Sigmoid colon (tissue), 7 donors: ENCODE data around the gene CAPN5. TPM values are rescaled to one million over a fixed set of nuclear protein-coding genes. Genes with fewer than 3 reads are reported as not detected.

Source experiments
- DNase-seq: peaks from one replicate; pipeline ENCODE4 v3.0.0-alpha.2; 2019
- H3K27ac ChIP-seq, 4 donors: fragments of 200-600 bp; sonication (generic); one replicate each; pipeline ENCODE4 v1.5.1; 2016 to 2019; ENCODE audit warnings: mild to moderate bottlenecking in 1 of 4
- H3K27me3 ChIP-seq, 3 donors: fragments of 200-600 bp; sonication (generic); one replicate each; pipeline ENCODE4 v1.5.1; 2019; ENCODE audit warnings: mild to moderate bottlenecking in 1 of 3
- H3K36me3 ChIP-seq, 4 donors: fragments of 200-600 bp; sonication (generic); one replicate each; pipeline ENCODE4 v1.5.1; 2016 to 2019
- H3K4me1 ChIP-seq, 4 donors: fragments of 200-600 bp; sonication (generic); one replicate each; pipeline ENCODE4 v1.5.1; 2017 to 2019
- H3K4me3 ChIP-seq, 4 donors: fragments of 200-600 bp; sonication (generic); one replicate each; pipeline ENCODE4 v1.5.1; 2017 to 2019; ENCODE audit warnings: mild to moderate bottlenecking in 2 of 4, moderate library complexity in 1 of 4
- H3K9me3 ChIP-seq, 4 donors: fragments of 200-600 bp in 3 of 4; sonication (generic) in 3 of 4; one replicate each; pipeline versions ENCODE4 v1.5.1 to v1.6.1; 2013 to 2019
- CTCF ChIP-seq, 4 experiments: fragments of 450-650 bp in 3 of 4; fragments of 200-600 bp in 1 of 4; IDR thresholded peaks; one replicate each; pipeline ENCODE4 v1.5.1; 2016 to 2019; ENCODE audit warnings: antibody characterized with exemption in 4 of 4, mild to moderate bottlenecking in 3 of 4, moderate library complexity in 2 of 4
- EP300 ChIP-seq, 4 donors: sonication (generic); formaldehyde crosslinking; IDR thresholded peaks; one replicate each; pipeline ENCODE4 v1.6.1; 2017; ENCODE audit warnings: antibody characterized with exemption in 4 of 4
- POLR2A ChIP-seq, 2 donors: fragments of 450-650 bp; IDR thresholded peaks; one replicate each; pipeline ENCODE4 v1.6.1; 2016; ENCODE audit warnings: antibody characterized with exemption in 2 of 2, mild to moderate bottlenecking in 2 of 2, moderate library complexity in 2 of 2
- POLR2AphosphoS5 ChIP-seq, 4 donors: sonication (generic); formaldehyde crosslinking; IDR thresholded peaks; one replicate each; pipeline ENCODE4 v1.6.1; 2017; ENCODE audit warnings: antibody characterized with exemption in 4 of 4
- WGBS, 2 donors: extraction: QIAGEN DNeasy Blood & Tissue Kit; methylation state at CpG; one replicate each; pipeline ENCODE4 v1.1.7; 2013; 5-methylcytosine and 5-hydroxymethylcytosine counted together
- intact Hi-C: fragments of 100-400 bp; cut with DNase I; formaldehyde crosslinking; loops from one replicate; pipeline ENCODE4 v1.15.1; 2023
- polyA plus RNA-seq, 3 donors: library from polyadenylated mRNA; stranded (reverse); fragments of 200-250 nt; gene quantifications; one replicate each; pipeline ENCODE4 v1.2.3, GENCODE V29; 2013
- total RNA-seq, 4 donors: library from RNA; depleted of rRNA; stranded (reverse); fragments of >200 nt; gene quantifications; one replicate each; pipeline ENCODE4 v1.1.0, GENCODE V29; 2016
- donor health status: healthy with polysubstance abuse.
- donor health status: Bipolar disorder and iron deficiency.
- donor health status: healthy.

Gene CAPN5
- total and polyA plus RNA-seq, 7 donors: 4.1 to 110 (median 12.5) TPM

DNA sequence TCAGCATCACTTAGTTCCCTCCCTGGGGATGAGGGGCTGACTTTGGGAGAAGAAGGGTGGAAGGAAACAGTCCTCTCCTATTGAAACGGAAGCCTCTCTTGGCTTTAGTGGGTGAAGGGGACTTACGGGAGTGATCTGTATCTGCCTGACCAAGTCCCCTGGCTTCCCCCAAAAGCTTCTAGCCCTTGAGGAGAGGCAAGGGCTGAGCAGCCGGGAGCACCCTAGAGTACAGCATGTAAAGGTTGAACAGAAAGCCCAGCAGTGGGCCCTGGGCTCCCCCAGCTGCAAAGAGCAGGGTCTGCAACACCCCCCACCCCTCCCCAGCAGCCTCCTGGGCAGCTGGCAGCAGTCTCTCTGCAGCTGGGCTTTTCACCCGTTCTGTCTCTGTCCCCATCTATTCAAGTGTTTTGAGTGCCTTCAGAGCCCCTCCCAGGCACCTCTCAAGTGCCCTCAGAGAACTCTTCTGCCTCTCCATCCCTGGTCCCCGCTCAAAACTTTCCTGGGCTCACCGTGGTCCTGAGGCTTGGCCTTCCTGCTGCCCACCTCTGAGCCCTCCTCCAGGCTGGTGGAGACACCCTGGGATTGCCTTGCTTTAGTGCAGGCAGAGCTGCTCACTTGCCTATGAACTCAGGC, 2.7 kb downstream of the CAPN5 start:
- intact Hi-C loops: loop anchor here (10.0 kb wide), 2 partner anchors 405 to 625 kb away; partner anchors contain the start of genes EMSY and PAK1
- Histone ChIP-seq H3K9me3 (no peaks in the 10 kb centered on the region), H3K27me3 (no peaks in the 10 kb centered on the region), H3K4me3 (no peak overlapping the region), H3K36me3 (no peaks in the 10 kb centered on the region), H3K4me1 (peaks cover 0 to 55% (median 53%) of the 10 kb centered on the region in 4 donors), H3K27ac (no peak overlapping the region)
- peak; percentile 54 for DNase-seq
- WGBS, 2 donors: 61 to 77% methylated on average over 6 of the region's 6 CpGs
- no peak for TF ChIP-seq POLR2A (IDR thresholded peaks at IDR 0.05)

GRCh38 chr11:77069969-77070582, 3.3 kb downstream of the CAPN5 start:
- no peak for DNase-seq
- 84 to 89% methylated on average over 8 of the region's 8 CpGs for WGBS, 2 donors
- Histone ChIP-seq H3K4me3 (no peak overlapping the region), H3K36me3 (no peaks in the 10 kb centered on the region), H3K27ac (no peak overlapping the region), H3K4me1 (peaks cover 0 to 62% (median 57%) of the 10 kb centered on the region in 4 donors), H3K9me3 (no peaks in the 10 kb centered on the region), H3K27me3 (no peaks in the 10 kb centered on the region)
- TF ChIP-seq POLR2A (IDR thresholded peaks at IDR 0.05): no peak
- TF ChIP-seq EP300 (IDR thresholded peaks at IDR 0.05): no peak
- TF ChIP-seq POLR2AphosphoS5 (IDR thresholded peaks at IDR 0.05): no peak
- no peak for TF ChIP-seq CTCF (IDR thresholded peaks at IDR 0.05)
- intact Hi-C loops: loop anchor here (10.0 kb wide), 2 partner anchors 405 to 625 kb away; partner anchors contain the start of genes EMSY and PAK1

DNA sequence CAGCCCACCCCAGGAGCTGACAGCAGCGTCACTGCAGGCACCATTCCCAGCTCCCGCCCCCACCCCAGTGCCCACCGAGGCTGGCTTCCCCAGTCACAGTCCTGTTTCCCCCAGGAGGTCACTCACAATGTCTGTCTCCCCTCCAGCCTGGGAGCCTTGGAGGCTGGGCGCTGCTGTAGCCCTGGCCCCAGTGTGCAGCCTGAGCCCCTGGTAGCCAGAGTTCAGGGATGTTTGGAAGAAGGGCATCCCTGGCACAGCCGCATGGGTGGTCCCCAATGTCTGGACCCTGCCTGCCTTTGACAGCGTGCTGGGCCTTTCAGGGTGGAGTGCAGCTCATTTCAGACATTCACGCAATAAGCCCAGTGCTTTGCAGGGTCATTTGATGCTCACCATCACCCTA, 4.3 kb downstream of the CAPN5 start:
- intact Hi-C loops: no loop called here
- WGBS, 2 donors: 79 to 87% methylated on average over 7 of the region's 7 CpGs
- H3K27me3 ChIP-seq: no peaks in the 10 kb centered on the region
- no peaks in the 10 kb centered on the region for H3K9me3 ChIP-seq
- peaks cover 2 to 57% (median 49%) of the 10 kb centered on the region in 4 donors for H3K4me1 ChIP-seq
- peak; percentile 50 for DNase-seq
- H3K36me3 ChIP-seq: no peaks in the 10 kb centered on the region
- peak overlapping the region in 2 of 4 donors; percentile 86 for H3K27ac ChIP-seq
- TF ChIP-seq EP300 (IDR thresholded peaks at IDR 0.05) (no peak), POLR2AphosphoS5 (IDR thresholded peaks at IDR 0.05) (no peak), CTCF (IDR thresholded peaks at IDR 0.05) (no peak), POLR2A (IDR thresholded peaks at IDR 0.05) (no peak)
- H3K4me3 ChIP-seq: no peak overlapping the region

GRCh38 chr11:77071671-77072605, 5.2 kb downstream of the CAPN5 start:
- Histone ChIP-seq H3K4me1 (peaks cover 2 to 57% (median 48%) of the 10 kb centered on the region in 4 donors), H3K9me3 (no peaks in the 10 kb centered on the region)

More at GRCh38 chr11:77071671-77072605, 5.2 kb downstream of the CAPN5 start:
- Histone ChIP-seq H3K27me3 (no peaks in the 10 kb centered on the region), H3K4me3 (no peak overlapping the region), H3K27ac (peak overlapping the region; percentile 77 to 92 (median 86)), H3K36me3 (no peaks in the 10 kb centered on the region)
- 48 to 66% methylated on average over 15 of the region's 15 CpGs for WGBS, 2 donors
- intact Hi-C loops: no loop called here
- DNase-seq: peak; percentile 62
- TF ChIP-seq POLR2A (IDR thresholded peaks at IDR 0.05): no peak
- no peak for TF ChIP-seq CTCF (IDR thresholded peaks at IDR 0.05)
- no peak for TF ChIP-seq POLR2AphosphoS5 (IDR thresholded peaks at IDR 0.05)
- TF ChIP-seq EP300 (IDR thresholded peaks at IDR 0.05): no peak
